GM19372 (cell line): ENCODE results near the gene S1PR5.
"Not testable (repeated sequence)": the region's sequence is repeated elsewhere in the genome, so short reads cannot be mapped to it uniquely, and the experiment has no call there.

Source experiments
- ATAC-seq: cut with Tn5 transposase; IDR thresholded peaks from one replicate; pipeline ENCODE4 v1.9.1; 2021; ENCODE audit warnings: mild to moderate bottlenecking, low read depth, moderate library complexity; ENCODE audit not compliant: unreplicated experiment

The S1PR5 gene

GRCh38 chr19:10517361-10517759 is at the start of gene S1PR5:
TSS of gene S1PR5 (minus strand) at chr19:10517447. CDS start at chr19:10515011, 2,436 bp downstream.
- no peak for ATAC-seq

GRCh38 chr19:10566658-10567410 is 49.6 kb upstream of the S1PR5 start:
- no peak for ATAC-seq

DNA sequence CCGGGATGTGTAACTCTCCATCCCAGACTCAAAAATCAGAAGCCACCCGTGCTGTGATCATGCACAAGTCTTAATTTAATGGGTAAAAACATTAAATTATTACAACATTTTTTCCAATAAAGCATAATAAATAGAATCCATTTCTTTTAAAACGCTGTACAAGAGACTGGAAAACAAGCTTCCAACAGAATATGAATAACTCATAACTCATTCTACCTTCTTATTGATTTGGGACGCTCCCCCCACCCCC is 49.1 kb upstream of the S1PR5 start:
- no peak for ATAC-seq

- peak; percentile 50 for ATAC-seq
Measured at GRCh38 chr19:10565567-10566407, 48.5 kb upstream of the S1PR5 start, which contains the start of gene KRI1. TSS of gene KRI1 (minus strand) at chr19:10566010. CDS start at chr19:10565999, 11 bp downstream.

GRCh38 chr19:10565028-10565566 is 47.9 kb upstream of the S1PR5 start:
- ATAC-seq: no peak

DNA sequence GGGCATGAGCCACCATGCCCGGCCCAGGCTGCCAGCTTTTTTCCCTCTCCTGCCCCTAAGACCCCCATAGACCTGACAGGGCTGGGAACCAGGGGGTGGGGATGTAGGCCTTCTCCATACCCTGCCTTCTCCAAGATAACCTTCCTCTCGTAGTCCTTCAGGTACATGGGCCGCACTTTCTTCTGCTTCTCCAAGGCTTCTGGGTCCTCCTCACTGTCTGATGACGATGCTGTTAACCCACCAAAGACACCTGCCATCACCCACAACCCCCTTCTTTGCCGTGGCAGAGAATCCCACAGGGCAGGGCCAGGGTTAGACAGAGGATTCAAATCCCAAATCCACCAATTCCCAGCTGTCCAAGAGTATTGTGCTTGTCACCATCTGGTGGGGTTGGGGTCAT is 45.4 kb upstream of the S1PR5 start:
- ATAC-seq: no peak

GRCh38 chr19:10560154-10560553 is 42.9 kb upstream of the S1PR5 start:
- no peak for ATAC-seq

GRCh38 chr19:10557603-10558197 is 40.5 kb upstream of the S1PR5 start:
- no peak for ATAC-seq

- ATAC-seq: no peak
Measured at GRCh38 chr19:10555610-10555973, 38.3 kb upstream of the S1PR5 start.

DNA sequence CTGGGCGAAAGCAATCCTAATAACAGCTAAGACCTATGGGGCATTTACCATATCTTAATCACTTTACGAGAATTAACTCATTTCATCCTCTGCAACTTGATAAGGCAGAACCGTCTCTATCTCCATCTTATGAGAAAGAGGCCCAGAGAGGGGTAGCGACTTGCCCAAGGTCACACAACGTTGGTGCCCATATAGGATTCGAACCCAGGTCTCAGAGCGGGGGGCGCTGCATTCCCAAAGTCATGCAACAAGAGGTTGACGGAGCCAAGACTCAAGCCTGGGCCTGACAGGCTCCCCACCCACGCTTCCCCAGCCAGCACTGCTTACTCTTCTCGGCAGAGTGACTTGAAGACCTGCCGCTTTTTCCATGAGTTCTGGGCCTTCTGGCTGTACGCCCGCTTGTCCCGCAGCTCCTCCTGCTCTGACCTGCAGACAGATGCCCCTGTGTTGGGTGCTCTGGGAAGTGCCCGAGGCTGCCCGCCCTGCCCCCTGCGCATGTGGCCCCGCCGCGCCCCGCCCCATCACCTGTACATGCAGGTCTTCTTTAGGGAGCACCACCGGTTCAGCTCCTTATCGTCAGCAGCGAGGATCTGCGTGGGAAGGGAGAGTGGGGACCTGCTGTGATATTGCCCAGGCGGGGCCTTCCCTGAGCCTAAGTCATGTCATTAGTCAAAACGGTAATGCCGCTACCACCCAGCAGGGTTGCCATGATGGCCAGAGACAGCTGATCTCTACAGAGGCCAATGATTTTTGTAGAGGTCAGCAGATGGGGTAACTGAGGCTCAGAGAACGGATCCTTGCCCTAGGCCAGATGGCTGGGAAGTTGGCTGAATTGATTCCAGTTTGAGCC is 37.7 kb upstream of the S1PR5 start:
- ATAC-seq: no peak

DNA sequence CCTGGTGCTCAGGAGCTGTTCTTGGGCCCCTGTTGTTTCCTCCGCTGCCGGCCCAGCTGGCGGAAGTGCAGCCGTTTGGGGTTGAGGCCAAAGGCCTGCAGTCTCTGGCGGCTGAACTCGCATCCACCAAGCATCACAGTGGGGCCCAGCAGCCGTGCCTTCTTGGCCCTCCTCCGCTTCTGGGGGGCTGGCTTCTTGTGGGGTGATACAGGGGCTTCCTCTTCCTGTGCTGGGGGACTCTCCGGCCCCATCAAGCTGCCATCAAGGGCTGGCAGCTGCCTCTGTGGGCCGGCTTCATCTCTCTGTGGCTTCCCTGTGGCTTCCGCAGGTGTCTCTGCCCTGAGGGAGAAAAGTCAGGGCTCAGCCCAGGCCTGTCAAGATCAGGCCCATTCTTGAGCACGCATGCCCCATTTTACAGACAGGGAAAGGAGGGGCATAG is 36.7 kb upstream of the S1PR5 start:
- ATAC-seq: no peak

DNA sequence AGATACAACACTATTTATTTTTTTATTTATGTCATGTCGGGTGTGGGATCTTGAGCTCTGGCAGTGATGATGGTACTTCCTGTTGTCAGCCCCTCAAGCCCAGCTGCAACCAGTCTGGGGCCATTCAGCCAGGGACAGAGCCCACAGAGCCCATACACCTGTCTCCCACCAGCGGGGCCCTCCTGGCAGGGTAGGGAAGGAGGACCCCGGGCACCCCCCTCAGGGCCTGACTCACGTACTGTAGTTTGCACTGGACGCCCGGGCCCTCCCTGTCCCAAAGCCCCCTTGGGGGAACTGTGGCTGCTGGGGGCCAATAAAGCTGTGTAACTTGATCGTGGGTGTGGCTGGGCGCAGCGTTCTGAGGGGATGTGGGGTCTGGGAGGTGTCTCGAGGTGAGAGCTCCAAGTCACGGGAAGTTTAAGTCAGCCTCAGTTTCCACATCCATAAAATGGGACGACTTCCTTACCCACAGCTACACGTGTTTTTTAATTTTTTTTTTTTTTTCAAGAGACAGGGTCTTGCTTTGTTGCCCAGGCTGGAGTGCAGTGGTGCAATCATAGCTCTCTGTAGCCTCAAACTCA is 35.9 kb upstream of the S1PR5 start:
- ATAC-seq: no peak

GRCh38 chr19:10552510-10553053 is 35.3 kb upstream of the S1PR5 start:
- no peak for ATAC-seq

GRCh38 chr19:10551698-10552301 is 34.6 kb upstream of the S1PR5 start:
- no peak for ATAC-seq

- ATAC-seq: not testable (repeated sequence)
Measured at GRCh38 chr19:10551006-10551405, 33.8 kb upstream of the S1PR5 start.

DNA sequence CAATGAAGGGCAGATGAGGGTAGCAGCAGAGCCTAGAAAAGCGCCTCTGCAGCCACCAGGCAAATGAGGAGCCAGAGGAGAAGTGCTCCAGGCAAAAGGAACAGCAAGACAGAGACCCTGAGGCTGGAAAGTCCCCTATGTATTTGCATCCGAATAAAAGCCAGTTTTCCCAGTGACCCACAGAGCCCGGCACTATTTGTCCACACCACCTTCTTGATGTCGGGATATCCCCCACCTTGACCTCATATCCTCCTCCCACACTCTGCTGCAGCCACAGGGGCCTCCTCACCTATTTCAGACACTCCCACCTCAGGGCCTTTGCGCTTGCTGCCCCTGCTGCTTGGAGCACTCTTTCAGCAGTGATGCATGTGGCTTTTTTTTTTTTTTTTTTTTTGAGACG is 33.1 kb upstream of the S1PR5 start:
- no peak for ATAC-seq

DNA sequence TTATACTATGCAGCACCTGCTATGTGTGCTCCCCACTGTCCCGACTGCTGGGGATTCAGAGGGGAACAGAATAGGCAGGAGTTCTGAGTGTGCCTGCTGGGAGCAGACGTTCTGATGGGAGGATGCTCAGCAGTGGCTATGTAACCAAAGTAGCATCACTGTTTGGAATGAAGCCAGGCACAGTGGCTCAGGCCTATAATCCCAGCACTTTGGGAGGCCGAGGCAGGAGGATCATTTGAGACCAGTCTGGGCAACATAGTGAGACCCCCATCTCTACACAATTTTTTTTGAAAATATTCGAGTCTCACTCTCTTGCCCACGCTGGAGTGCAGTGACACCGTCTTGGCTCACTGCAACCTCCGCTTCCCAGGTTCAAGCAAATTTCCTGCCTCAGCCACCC is 32.5 kb upstream of the S1PR5 start:
- no peak for ATAC-seq

- no peak for ATAC-seq
Measured at GRCh38 chr19:10548746-10549276, 31.6 kb upstream of the S1PR5 start.

GRCh38 chr19:10546817-10547216 is 29.6 kb upstream of the S1PR5 start:
- no peak for ATAC-seq
